Measurements from ENCODE around the gene C2orf80.

- no peak for TF ChIP-seq EZH2 (IDR thresholded peaks at IDR 0.05; ENCODE audit: borderline replicate concordance, low read length)
- TF ChIP-seq, protein P1, sequence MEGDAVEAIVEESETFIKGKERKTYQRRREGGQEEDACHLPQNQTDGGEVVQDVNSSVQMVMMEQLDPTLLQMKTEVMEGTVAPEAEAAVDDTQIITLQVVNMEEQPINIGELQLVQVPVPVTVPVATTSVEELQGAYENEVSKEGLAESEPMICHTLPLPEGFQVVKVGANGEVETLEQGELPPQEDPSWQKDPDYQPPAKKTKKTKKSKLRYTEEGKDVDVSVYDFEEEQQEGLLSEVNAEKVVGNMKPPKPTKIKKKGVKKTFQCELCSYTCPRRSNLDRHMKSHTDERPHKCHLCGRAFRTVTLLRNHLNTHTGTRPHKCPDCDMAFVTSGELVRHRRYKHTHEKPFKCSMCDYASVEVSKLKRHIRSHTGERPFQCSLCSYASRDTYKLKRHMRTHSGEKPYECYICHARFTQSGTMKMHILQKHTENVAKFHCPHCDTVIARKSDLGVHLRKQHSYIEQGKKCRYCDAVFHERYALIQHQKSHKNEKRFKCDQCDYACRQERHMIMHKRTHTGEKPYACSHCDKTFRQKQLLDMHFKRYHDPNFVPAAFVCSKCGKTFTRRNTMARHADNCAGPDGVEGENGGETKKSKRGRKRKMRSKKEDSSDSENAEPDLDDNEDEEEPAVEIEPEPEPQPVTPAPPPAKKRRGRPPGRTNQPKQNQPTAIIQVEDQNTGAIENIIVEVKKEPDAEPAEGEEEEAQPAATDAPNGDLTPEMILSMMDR (IDR thresholded peaks at IDR 0.05; ENCODE audit: low read length): no peak
These were observed 5.7 kb downstream of the C2orf80 start for GRCh38 chr2:208183972-208184705.

Data from OCI-LY1 (cell line).